Upper lobe of left lung (tissue), 4 donors: Measurements from ENCODE around the gene ROBO1.

Source experiments
- CTCF ChIP-seq, 6 experiments: fragments of 450-650 bp in 4 of 6; fragments of 200-600 bp in 2 of 6; sonication (generic) in 2 of 6; IDR thresholded peaks; one replicate each; pipeline ENCODE4 v1.5.1; 2016 to 2019; ENCODE audit warnings: antibody characterized with exemption in 6 of 6
- EP300 ChIP-seq, 4 donors: sonication (generic); formaldehyde crosslinking; IDR thresholded peaks; one replicate each; pipeline ENCODE4 v1.5.1; 2017; ENCODE audit warnings: antibody characterized with exemption in 4 of 4, control low read depth in 2 of 4
- POLR2A ChIP-seq, 4 donors: fragments of 450-650 bp; IDR thresholded peaks; one replicate each; pipeline ENCODE4 v1.5.1; 2016 to 2017; ENCODE audit warnings: antibody characterized with exemption in 4 of 4, mild to moderate bottlenecking in 2 of 4
- POLR2AphosphoS5 ChIP-seq, 2 donors: sonication (generic); formaldehyde crosslinking; IDR thresholded peaks; one replicate each; pipeline ENCODE4 v1.5.1; 2017; ENCODE audit warnings: antibody characterized with exemption in 2 of 2

GRCh38 chr3:78951342-78951945, 816.4 kb downstream of the ROBO1 start:
- TF ChIP-seq CTCF (IDR thresholded peaks at IDR 0.05) (no peak), EP300 (IDR thresholded peaks at IDR 0.05) (no peak), POLR2AphosphoS5 (IDR thresholded peaks at IDR 0.05) (no peak), POLR2A (IDR thresholded peaks at IDR 0.05) (no peak)
